Occipital lobe (tissue), 3 donors: Measurements from ENCODE around the gene CD82. TPM values are rescaled to one million over a fixed set of nuclear protein-coding genes. Genes with fewer than 3 reads are reported as not detected.

Experiments
- DNase-seq: peaks from one replicate; lab custom pipeline; 2025; lab: John Stamatoyannopoulos, UW
- small RNA-seq: library from RNA; depleted of rRNA; stranded (forward); fragments of <200 nt; gene quantifications from one replicate; pipeline ENCODE3, GENCODE V24; 2014
- total RNA-seq: library from RNA; depleted of rRNA; stranded (reverse); fragments of >200 nt; gene quantifications from one replicate; pipeline ENCODE4 v1.2.3, GENCODE V29; 2014

The CD82 gene
- total RNA-seq, 1 donor from 2014 or later = 8.3 TPM

- no peak for DNase-seq
These were observed 95.9 kb downstream of the CD82 start for GRCh38 chr11:44661311-44661717.

Small RNAs within 50 kb of the gene (small RNA-seq; reads per million reads assigned to genes)
- gene AC104010.1 = not detected

Other genes starting within 250 kb of the CD82 start
- 19.7 TPM for gene TSPAN18, start 161.3 kb downstream of the CD82 start, total RNA-seq